K562 (cell line): ENCODE results near the gene HDHD2. TPM values are rescaled to one million over a fixed set of nuclear protein-coding genes. Genes with fewer than 3 reads are reported as not detected.

Experiments
- ARID1B ChIP-seq: fragments of 450-650 bp; IDR thresholded peaks from 2 replicates; pipeline ENCODE4 v1.6.1; 2016; ENCODE audit warnings: antibody characterized with exemption, mild to moderate bottlenecking, inconsistent platforms
- CBFA2T2 ChIP-seq: fragments of 450-650 bp; conservative IDR thresholded peaks from 2 replicates; pipeline ENCODE4 v1.6.1; 2017; ENCODE audit warnings: mild to moderate bottlenecking
- CBFA2T3 ChIP-seq: fragments of 450-650 bp; IDR thresholded peaks from 2 replicates; pipeline ENCODE4 v1.6.1; 2017
- CC2D1A ChIP-seq: fragments of 450-650 bp; IDR thresholded peaks from 2 replicates; pipeline ENCODE4 v1.6.1; 2017; ENCODE audit warnings: mild to moderate bottlenecking
- CHD1 ChIP-seq: fragments of 200-600 bp; sonication (generic); IDR thresholded peaks from one replicate; pipeline ENCODE4 v1.6.1; 2012; ENCODE audit warnings: mild to moderate bottlenecking, moderate library complexity, low read length, inconsistent platforms
- DEAF1 ChIP-seq: fragments of 450-650 bp; formaldehyde crosslinking; IDR thresholded peaks from 2 replicates; pipeline ENCODE4 v1.4.0; 2020; ENCODE audit warnings: mild to moderate bottlenecking, moderate library complexity
- EP300 ChIP-seq: IDR thresholded peaks from 2 replicates; pipeline ENCODE4 v1.6.1; 2012; ENCODE audit warnings: low read length, improper control_type of control experiment
- HDAC1 ChIP-seq, 2 experiments: fragments of 450-650 bp; IDR thresholded peaks; 2 replicates each; pipeline ENCODE4 v1.6.1; 2016 to 2017; ENCODE audit warnings: inconsistent platforms in 1 of 2, mild to moderate bottlenecking in 1 of 2, moderate library complexity in 1 of 2
- HMBOX1 ChIP-seq: sonication (generic); IDR thresholded peaks from 2 replicates; pipeline ENCODE4 v1.6.1; 2016
- HOMEZ ChIP-seq: fragments of 250-450 bp; sonication (Bioruptor Pico); IDR thresholded peaks from 2 replicates; pipeline ENCODE4 v1.4.0; 2020; ENCODE audit warnings: mild to moderate bottlenecking, moderate library complexity
- KLF16 ChIP-seq: IDR thresholded peaks from 2 replicates; pipeline ENCODE4 v1.6.1; 2016; ENCODE audit warnings: antibody characterized with exemption
- L3MBTL2 ChIP-seq: fragments of 450-650 bp; IDR thresholded peaks from 2 replicates; pipeline ENCODE4 v1.6.1; 2016; ENCODE audit warnings: mild to moderate bottlenecking, moderate library complexity
- MBD2 ChIP-seq: sonication (generic); IDR thresholded peaks from 2 replicates; pipeline ENCODE4 v1.6.1; 2016; ENCODE audit warnings: low read depth, borderline replicate concordance
- MEIS2 ChIP-seq: fragments of 450-650 bp; IDR thresholded peaks from 2 replicates; pipeline ENCODE4 v1.6.1; 2014; ENCODE audit warnings: mild to moderate bottlenecking; ENCODE audit not compliant: partially characterized antibody
- MTA2 ChIP-seq: fragments of 450-650 bp; IDR thresholded peaks from 2 replicates; pipeline ENCODE4 v1.6.1; 2016; ENCODE audit warnings: low read depth
- NCOR1 ChIP-seq: fragments of 450-650 bp; IDR thresholded peaks from 2 replicates; pipeline ENCODE4 v1.6.1; 2016; ENCODE audit warnings: mild to moderate bottlenecking, moderate library complexity
- PHB2 ChIP-seq: fragments of 450-650 bp; IDR thresholded peaks from 2 replicates; pipeline ENCODE4 v1.6.1; 2017; ENCODE audit warnings: low read depth
- PKNOX1 ChIP-seq: fragments of 450-650 bp; IDR thresholded peaks from 2 replicates; pipeline ENCODE4 v1.6.1; 2016
- SOX6 ChIP-seq: fragments of 450-650 bp; IDR thresholded peaks from 2 replicates; pipeline ENCODE4 v1.6.1; 2014; ENCODE audit warnings: mild to moderate bottlenecking
- SRSF3 ChIP-seq: fragments of 200-400 bp; formaldehyde crosslinking; IDR thresholded peaks from 2 replicates; pipeline ENCODE4 v1.6.1; 2016; ENCODE audit warnings: mild to moderate bottlenecking, low read length, moderate library complexity; ENCODE audit not compliant: insufficient read depth
- TEAD4 ChIP-seq, 2 experiments: sonication (generic) in 1 of 2; formaldehyde crosslinking in 1 of 2; IDR thresholded peaks; 2 replicates each; pipeline versions ENCODE4 v1.6.1 to v1.8.0; 2012 to 2022; ENCODE audit warnings: borderline replicate concordance in 1 of 2, inconsistent platforms in 1 of 2, low read length in 1 of 2, mild to moderate bottlenecking in 1 of 2, missing genetic modification reagents in 1 of 2
- ZNF551 ChIP-seq: fragments of 250-450 bp; sonication (Bioruptor Pico); IDR thresholded peaks from 2 replicates; pipeline ENCODE4 v1.5.0; 2021; ENCODE audit warnings: mild to moderate bottlenecking, moderate library complexity
- polyA plus RNA-seq, 8 experiments: library from polyadenylated mRNA; depleted of rRNA in 4 of 8; stranded (reverse) in 5 of 8; unstranded in 3 of 8; fragments of >200 nt; fragmentation: Nextera tagmentation in 2 of 8; fragmentation: Illumina TruSeq in 1 of 8; extraction: Ambion mirVana in 2 of 8; extraction: Trizol in 1 of 8; gene quantifications; 2 replicates each; pipeline versions ENCODE4 v1.2.1 to v1.2.3, GENCODE V29; 2011 to 2014; ENCODE audit warnings: inconsistent platforms in 1 of 8, missing spikeins in 1 of 8
- total RNA-seq, 7 experiments: library from RNA; depleted of rRNA in 6 of 7; stranded (reverse); fragments of >200 nt in 6 of 7; fragmentation: Illumina TruSeq in 2 of 7; extraction: Trizol in 2 of 7; gene quantifications; 2 replicates each; pipeline versions ENCODE4 v1.2.1 to v1.2.3, GENCODE V29; 2011 to 2021; ENCODE audit warnings: low replicate concordance in 1 of 7

HDHD2 gene
- total and polyA plus RNA-seq, 9 of the 15 experiments (the other 6 are each of a cell fraction or from before 2014, with no cell fraction given), result 6.8 to 25.2 (median 21.5) TPM

- TF ChIP-seq DEAF1 (no peak), MEIS2 (peak; percentile 40), PKNOX1 (peak; percentile 18; the same call in 1 of the 2 replicates), SRSF3 (no peak), MTA2 (peak; percentile 26; the same call in 1 of the 2 replicates), ARID1B (peak; percentile 81), PHB2 (peak; percentile 47; the same call in 1 of the 2 replicates), CBFA2T2 (peak; percentile 87), SOX6 (peak; percentile 83), TEAD4 (IDR thresholded peaks at IDR 0.05; ENCODE audit: low read length) (peak; percentile 88), TEAD4 (CRISPR knock-in tag; IDR thresholded peaks at IDR 0.05; ENCODE audit: borderline replicate concordance) (no peak), HMBOX1 (peak; percentile 58), MBD2 (no peak), HDAC1 (IDR thresholded peaks at IDR 0.05) (peak in 1 of 2 experiments; percentile 40; a peak in 1 of 4 replicates), NCOR1 (peak; percentile 79), ZNF551 (CRISPR knock-in tag) (no peak), CBFA2T3 (peak; percentile 92), EP300 (peak; percentile 29; the same call in 1 of the 2 replicates), KLF16 (peak; percentile 56; the same call in 1 of the 2 replicates), CC2D1A (peak; percentile 24; the same call in 1 of the 2 replicates), CHD1 (no peak), L3MBTL2 (no peak), HOMEZ (no peak)
Measured at GRCh38 chr18:47151439-47151838, 1.1 kb upstream of the HDHD2 start (continued).
